Measurements from ENCODE around the gene SLC16A12. TPM values are rescaled to one million over a fixed set of nuclear protein-coding genes. Genes with fewer than 3 reads are reported as not detected.

SLC16A12 gene
- total and polyA plus RNA-seq, 11 donors = 1.7 to 6.6 (median 2.9) TPM

- Histone ChIP-seq H3K4me3 (no peak overlapping the region), H3K27me3 (no peaks in the 10 kb centered on the region), H3K4me1 (peaks cover 6 to 66% (median 24%) of the 10 kb centered on the region in 12 donors), H3K27ac (peak overlapping the region in 10 of 12 donors; percentile 48 to 92 (median 71)), H3K36me3 (no peaks in the 10 kb centered on the region), H3K9me3 (no peaks in the 10 kb centered on the region)
- WGBS, 4 donors = 35 to 56% (median 48%) methylated on average over 1 of the region's 1 CpG
- intact Hi-C loops (cut with DNase I) = no loop called here
- DNase-seq (no peak), ATAC-seq (no peak)
- no peak for TF ChIP-seq CTCF (IDR thresholded peaks at IDR 0.05)
- TF ChIP-seq POLR2A (IDR thresholded peaks at IDR 0.05) = no peak
Measured at GRCh38 chr10:89520706-89521105, 14.7 kb downstream of the SLC16A12 start.

DNA sequence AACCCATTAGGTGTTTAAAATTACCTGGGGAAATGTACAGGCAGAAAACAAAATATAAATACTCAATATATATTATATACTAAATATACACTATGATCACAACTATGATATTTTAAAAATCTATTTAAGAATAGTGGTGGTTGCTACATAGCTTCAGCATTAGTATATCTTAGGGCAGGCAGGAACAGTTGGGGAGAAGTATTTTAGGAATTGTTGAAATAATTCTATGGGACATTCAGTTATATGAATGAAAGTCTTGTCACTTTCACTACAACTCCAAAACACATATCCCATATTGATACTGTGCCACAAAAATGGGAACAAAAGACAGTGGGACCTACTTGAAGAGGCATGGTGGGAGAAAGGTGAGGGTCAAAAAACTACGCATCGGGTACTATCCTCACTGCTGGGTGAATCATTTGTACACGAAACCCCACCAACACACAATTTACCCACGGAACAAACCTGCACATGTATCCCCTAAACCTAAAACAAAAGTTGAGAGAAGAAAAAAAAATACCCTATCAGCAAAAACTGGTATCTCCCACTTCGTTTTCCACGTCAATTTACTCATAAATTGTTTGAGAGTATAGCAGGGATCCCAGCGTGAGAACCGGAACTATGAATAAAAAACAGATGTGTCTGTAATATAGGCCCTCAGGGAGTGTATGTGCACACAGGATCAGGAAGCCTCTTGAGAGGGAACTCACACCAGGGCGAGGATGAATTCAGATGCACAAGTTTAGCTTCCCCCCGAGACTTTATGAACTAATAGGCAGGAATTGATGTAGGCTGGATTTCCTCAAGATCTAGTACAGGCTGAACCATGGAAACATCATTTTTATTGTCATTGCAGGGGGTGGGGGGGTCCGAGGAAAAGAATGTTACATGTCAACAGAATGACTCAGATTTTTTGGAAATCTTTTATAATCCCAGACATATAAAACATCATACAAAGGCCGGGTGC lies 16.2 kb downstream of the SLC16A12 start:
- H3K36me3 ChIP-seq = no peaks in the 10 kb centered on the region
- peaks cover 6 to 80% (median 26%) of the 10 kb centered on the region in 12 donors for H3K4me1 ChIP-seq
- ATAC-seq (peak; percentile 29 to 61 (median 48)), DNase-seq (peak in 4 of 5 donors; percentile 37 to 59 (median 54))
- TF ChIP-seq POLR2A (IDR thresholded peaks at IDR 0.05) (no peak), CTCF (IDR thresholded peaks at IDR 0.05) (no peak)
- intact Hi-C loops (cut with DNase I) = loop anchor here in 5 of 10 donors (5.0 kb wide), 2 partner anchors 37 to 42 kb away; no protein-coding TSS in a partner anchor
- 62 to 75% (median 69%) methylated on average over 12 of the region's 12 CpGs for WGBS, 4 donors
- H3K27ac ChIP-seq = peak overlapping the region; percentile 43 to 92 (median 82)
- no peak overlapping the region for H3K4me3 ChIP-seq
- H3K9me3 ChIP-seq = no peaks in the 10 kb centered on the region
- H3K27me3 ChIP-seq = no peaks in the 10 kb centered on the region

DNA sequence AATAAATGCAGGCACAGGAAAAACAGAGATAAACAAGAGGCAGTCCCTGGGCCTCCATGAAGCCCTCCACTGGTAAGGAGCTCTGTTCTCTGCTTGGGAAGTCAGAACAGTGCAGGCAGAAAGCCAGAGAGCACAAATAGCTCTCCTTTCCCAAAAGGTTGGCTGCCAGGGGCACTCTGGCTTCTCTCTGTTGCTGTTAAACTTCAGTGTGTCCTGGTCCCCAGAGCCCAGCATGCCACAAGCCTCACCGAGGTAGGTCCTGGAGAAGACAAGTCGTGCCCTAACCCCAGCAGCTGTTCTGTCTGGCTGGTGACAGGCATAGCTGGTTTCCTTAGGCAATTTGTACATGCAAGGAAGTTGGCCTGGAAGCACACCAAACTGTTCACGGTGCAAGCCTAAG lies 17.3 kb downstream of the SLC16A12 start:
- no peaks in the 10 kb centered on the region for H3K36me3 ChIP-seq
- intact Hi-C loops (cut with DNase I) = loop anchor here in 5 of 10 donors (5.0 kb wide), 2 partner anchors 36 to 41 kb away; no protein-coding TSS in a partner anchor
- H3K4me1 ChIP-seq = peaks cover 6 to 78% (median 26%) of the 10 kb centered on the region in 12 donors
- H3K9me3 ChIP-seq = no peaks in the 10 kb centered on the region
- H3K27ac ChIP-seq = peak overlapping the region; percentile 6 to 92 (median 82)
- peak in 2 of 4 donors; percentile 1 to 44 for ATAC-seq
- H3K4me3 ChIP-seq = no peak overlapping the region
- H3K27me3 ChIP-seq = no peaks in the 10 kb centered on the region
- WGBS, 4 donors = 18 to 38% (median 32%) methylated on average over 3 of the region's 3 CpGs
- DNase-seq = peak in 4 of 5 donors; percentile 39 to 64 (median 57)
- TF ChIP-seq POLR2A (IDR thresholded peaks at IDR 0.05) = no peak
- no peak for TF ChIP-seq CTCF (IDR thresholded peaks at IDR 0.05)
